GM23338 (cell line): ENCODE measurements around the gene BEGAIN.

Source experiments
- CREB1 ChIP-seq: fragments of 250-450 bp; sonication (Bioruptor Pico); IDR thresholded peaks from 2 replicates; pipeline ENCODE4 v1.5.0; 2020; ENCODE audit warnings: low read depth, mild to moderate bottlenecking, moderate library complexity
- EZH2 ChIP-seq: fragments of 200-600 bp; sonication (generic); IDR thresholded peaks from one replicate; pipeline ENCODE4 v1.8.0; 2017; ENCODE audit warnings: antibody characterized with exemption, mild to moderate bottlenecking, low read depth; ENCODE audit not compliant: unreplicated experiment
- EZH2phosphoT487 ChIP-seq: fragments of 200-600 bp; sonication (generic); IDR thresholded peaks from one replicate; pipeline ENCODE4 v1.8.1; 2018; ENCODE audit warnings: antibody characterized with exemption; ENCODE audit not compliant: unreplicated experiment
- JUNB ChIP-seq: IDR thresholded peaks from one replicate; pipeline ENCODE4 v1.6.1; 2016; ENCODE audit warnings: antibody characterized with exemption; ENCODE audit not compliant: unreplicated experiment
- NANOG ChIP-seq: IDR thresholded peaks from 2 replicates; pipeline ENCODE4 v1.6.1; 2016; ENCODE audit warnings: antibody characterized with exemption, borderline replicate concordance
- POLR2AphosphoS5 ChIP-seq: IDR thresholded peaks from 2 replicates; pipeline ENCODE4 v1.6.1; 2016; ENCODE audit warnings: antibody characterized with exemption, low read depth
- TF ChIP-seq, protein P1 (sequence below), 2 experiments: fragments of 200-600 bp in 1 of 2; sonication (generic) in 1 of 2; conservative IDR thresholded peaks; 2 replicates each; pipeline versions ENCODE4 v1.5.1 to v1.6.1; 2016 to 2017; ENCODE audit warnings: antibody characterized with exemption in 2 of 2, low read depth in 2 of 2, mild to moderate bottlenecking in 2 of 2, moderate library complexity in 1 of 2
- TF ChIP-seq, protein P2 (sequence below): IDR thresholded peaks from one replicate; pipeline ENCODE4 v1.6.1; 2018; ENCODE audit warnings: antibody characterized with exemption; ENCODE audit not compliant: unreplicated experiment
- TF ChIP-seq, protein P3 (sequence below): IDR thresholded peaks from 2 replicates; pipeline ENCODE4 v1.6.1; 2016; ENCODE audit warnings: antibody characterized with exemption

DNA sequence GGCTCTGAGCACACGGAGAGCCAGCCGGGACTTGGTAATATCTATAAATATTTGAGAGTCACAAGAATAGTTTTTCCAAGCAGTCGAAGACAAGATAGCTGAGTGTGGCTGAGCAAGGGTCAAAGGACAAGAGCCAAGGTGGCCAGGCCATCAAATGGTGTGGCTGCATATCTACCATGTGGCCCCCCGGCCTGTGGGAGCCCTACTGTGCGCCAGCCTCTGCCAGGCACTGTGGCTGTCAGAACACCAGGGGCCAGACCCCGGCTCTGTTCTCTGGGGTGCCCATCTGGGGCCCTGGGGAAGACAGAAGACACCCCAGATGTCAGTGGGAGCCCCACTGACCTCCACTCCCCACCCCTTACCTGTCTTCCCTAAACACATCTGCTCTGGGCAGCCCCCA is 22.7 kb downstream of the BEGAIN start:
- TF ChIP-seq, protein P1, sequence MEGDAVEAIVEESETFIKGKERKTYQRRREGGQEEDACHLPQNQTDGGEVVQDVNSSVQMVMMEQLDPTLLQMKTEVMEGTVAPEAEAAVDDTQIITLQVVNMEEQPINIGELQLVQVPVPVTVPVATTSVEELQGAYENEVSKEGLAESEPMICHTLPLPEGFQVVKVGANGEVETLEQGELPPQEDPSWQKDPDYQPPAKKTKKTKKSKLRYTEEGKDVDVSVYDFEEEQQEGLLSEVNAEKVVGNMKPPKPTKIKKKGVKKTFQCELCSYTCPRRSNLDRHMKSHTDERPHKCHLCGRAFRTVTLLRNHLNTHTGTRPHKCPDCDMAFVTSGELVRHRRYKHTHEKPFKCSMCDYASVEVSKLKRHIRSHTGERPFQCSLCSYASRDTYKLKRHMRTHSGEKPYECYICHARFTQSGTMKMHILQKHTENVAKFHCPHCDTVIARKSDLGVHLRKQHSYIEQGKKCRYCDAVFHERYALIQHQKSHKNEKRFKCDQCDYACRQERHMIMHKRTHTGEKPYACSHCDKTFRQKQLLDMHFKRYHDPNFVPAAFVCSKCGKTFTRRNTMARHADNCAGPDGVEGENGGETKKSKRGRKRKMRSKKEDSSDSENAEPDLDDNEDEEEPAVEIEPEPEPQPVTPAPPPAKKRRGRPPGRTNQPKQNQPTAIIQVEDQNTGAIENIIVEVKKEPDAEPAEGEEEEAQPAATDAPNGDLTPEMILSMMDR (conservative IDR thresholded peaks at IDR 0.05; ENCODE audit: low read depth in 2 of 2): no peak
- TF ChIP-seq EZH2: no peak
- TF ChIP-seq POLR2AphosphoS5: no peak
- TF ChIP-seq, protein P2, sequence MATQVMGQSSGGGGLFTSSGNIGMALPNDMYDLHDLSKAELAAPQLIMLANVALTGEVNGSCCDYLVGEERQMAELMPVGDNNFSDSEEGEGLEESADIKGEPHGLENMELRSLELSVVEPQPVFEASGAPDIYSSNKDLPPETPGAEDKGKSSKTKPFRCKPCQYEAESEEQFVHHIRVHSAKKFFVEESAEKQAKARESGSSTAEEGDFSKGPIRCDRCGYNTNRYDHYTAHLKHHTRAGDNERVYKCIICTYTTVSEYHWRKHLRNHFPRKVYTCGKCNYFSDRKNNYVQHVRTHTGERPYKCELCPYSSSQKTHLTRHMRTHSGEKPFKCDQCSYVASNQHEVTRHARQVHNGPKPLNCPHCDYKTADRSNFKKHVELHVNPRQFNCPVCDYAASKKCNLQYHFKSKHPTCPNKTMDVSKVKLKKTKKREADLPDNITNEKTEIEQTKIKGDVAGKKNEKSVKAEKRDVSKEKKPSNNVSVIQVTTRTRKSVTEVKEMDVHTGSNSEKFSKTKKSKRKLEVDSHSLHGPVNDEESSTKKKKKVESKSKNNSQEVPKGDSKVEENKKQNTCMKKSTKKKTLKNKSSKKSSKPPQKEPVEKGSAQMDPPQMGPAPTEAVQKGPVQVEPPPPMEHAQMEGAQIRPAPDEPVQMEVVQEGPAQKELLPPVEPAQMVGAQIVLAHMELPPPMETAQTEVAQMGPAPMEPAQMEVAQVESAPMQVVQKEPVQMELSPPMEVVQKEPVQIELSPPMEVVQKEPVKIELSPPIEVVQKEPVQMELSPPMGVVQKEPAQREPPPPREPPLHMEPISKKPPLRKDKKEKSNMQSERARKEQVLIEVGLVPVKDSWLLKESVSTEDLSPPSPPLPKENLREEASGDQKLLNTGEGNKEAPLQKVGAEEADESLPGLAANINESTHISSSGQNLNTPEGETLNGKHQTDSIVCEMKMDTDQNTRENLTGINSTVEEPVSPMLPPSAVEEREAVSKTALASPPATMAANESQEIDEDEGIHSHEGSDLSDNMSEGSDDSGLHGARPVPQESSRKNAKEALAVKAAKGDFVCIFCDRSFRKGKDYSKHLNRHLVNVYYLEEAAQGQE: no peak
- TF ChIP-seq EZH2phosphoT487: no peak
- no peak for TF ChIP-seq NANOG
- no peak for TF ChIP-seq JUNB
- no peak for TF ChIP-seq CREB1 (CRISPR knock-in tag)
- TF ChIP-seq, protein P3, sequence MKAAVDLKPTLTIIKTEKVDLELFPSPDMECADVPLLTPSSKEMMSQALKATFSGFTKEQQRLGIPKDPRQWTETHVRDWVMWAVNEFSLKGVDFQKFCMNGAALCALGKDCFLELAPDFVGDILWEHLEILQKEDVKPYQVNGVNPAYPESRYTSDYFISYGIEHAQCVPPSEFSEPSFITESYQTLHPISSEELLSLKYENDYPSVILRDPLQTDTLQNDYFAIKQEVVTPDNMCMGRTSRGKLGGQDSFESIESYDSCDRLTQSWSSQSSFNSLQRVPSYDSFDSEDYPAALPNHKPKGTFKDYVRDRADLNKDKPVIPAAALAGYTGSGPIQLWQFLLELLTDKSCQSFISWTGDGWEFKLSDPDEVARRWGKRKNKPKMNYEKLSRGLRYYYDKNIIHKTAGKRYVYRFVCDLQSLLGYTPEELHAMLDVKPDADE: no peak
